HG03039 (cell line): ENCODE measurements around the gene PYHIN1.

Experiments
- ATAC-seq: cut with Tn5 transposase; IDR thresholded peaks from one replicate; pipeline ENCODE4 v1.9.1; 2021; ENCODE audit warnings: mild to moderate bottlenecking, moderate library complexity; ENCODE audit not compliant: unreplicated experiment

PYHIN1 gene

DNA sequence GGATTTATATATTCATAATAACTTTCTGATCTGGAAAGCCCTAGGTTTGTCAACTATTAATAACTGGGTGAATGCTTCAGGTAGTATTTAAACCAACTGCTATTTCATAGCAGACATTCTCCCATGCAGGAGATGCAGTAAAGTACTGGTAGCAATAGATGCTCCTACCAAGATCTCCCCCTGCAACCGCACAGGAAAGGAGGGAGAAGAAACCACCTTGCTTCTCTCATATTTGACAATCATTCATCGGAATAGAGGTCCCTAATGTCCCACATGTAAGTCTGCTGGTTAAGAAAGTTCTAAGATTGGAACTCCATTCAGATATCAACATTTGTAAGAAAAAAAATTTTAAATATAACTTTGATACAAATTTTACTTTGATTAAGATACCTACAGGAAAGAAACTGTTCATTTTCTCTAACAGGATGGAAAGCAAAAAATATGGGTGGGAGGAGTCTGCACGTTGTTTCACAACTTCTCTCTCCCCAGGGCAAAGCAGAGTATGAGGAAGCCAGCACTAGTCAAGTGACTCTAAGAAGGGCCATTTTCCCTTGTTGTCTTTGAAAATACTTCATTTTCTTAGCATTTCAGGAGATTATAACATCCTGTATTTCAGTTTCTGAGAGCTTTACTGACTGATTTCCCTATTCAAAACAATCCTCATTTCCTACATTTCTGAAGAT, at the start of gene PYHIN1:
TSS of gene PYHIN1 (plus strand) at position 498 of the 683 bp plus-strand sequence. CDS start 5,359 bp downstream, outside the sequence.
- no peak for ATAC-seq

DNA sequence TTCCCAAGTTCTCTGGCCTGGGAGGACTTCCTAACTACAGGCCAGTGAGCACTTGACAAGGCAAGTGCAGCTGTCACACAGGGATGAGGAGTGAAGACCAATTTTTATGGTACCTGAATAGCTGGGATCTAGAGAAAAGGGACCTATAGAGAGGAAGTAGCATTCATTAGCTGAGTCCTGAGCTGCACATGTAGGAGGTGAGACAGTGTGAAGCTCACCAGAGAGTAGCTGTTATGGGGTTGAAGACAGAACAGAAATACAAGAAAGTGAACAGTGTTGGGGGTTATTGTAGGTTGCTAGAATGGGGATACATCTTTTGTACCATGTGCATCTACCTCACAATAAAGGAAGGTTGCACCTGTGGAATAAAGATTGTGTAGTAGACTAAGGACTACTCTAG, 37.7 kb upstream of the PYHIN1 start:
- ATAC-seq, result no peak

DNA sequence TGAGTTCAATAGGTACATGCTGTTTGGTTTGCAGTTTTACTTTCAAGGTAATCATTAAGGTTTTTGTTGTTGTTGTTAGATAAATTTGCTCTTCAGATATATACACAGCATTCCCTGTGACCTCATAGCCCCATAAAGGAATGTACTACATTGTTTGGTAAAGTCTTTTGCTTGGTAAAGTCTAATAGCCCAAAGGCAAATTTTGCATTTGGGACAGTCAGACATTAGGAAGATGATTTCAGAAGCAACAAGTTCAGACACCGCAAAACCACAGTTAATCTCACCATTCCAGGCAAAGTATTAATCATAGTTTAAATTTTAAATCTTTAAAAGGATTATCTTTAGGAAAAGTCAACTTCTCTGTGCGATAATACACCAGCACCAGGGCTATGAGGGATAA, 32.6 kb upstream of the PYHIN1 start:
- no peak for ATAC-seq

DNA sequence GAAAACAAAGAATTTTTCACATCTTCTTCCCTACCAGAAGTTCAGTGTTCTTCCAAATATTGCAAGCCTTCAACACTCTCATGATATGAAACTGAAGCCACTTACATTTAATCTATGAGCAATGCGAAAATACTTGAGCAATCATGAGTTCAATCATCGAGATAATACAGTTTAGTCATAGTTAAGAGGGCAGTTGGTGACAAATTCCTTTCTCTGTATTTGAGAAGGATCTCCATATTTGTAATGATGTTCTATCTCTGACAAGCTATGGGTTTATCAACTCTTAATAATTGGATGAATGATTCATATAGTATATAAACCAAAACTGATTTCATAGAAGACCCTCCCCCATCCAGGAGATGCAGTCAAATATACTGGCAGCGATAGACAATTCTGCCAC, 29.7 kb upstream of the PYHIN1 start:
- ATAC-seq, result no peak

DNA sequence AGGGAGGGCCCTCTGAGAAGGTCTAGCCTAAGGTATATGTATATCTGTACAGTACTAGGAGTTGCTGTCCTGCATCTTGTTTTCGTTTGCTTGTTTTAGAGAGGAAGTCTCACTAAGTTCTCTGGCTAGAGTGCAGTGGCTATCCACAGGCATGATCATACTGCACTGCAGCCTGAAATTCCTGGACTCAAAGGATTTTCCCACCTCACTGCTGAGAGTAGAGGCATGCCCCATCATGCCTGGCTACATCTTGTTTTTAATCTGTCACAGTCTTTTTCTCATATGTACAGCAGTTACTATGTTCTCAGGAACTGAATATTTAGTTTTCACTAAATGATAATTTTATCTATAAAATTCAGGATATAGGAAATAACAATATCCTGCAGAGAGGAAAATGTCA, 15.3 kb upstream of the PYHIN1 start:
- ATAC-seq, result no peak

DNA sequence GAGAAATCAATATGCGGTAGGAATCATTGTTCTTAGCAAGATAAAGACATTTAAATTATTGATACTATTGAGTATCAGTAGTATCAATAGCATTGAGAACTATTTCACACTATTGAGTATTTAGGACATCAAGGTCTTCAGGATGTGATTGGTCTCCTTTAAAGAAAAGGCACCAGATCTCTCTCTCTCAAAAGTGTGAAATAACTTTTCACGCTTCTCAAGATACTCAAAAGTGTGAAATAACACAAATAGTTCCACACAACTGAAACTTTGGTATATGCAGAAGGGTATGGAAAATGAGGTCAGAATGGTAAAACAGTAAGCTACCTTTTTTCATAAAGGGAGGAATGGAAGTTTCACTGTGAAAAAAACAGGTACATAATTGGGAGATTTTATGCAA, 6.7 kb upstream of the PYHIN1 start:
- no peak for ATAC-seq

DNA sequence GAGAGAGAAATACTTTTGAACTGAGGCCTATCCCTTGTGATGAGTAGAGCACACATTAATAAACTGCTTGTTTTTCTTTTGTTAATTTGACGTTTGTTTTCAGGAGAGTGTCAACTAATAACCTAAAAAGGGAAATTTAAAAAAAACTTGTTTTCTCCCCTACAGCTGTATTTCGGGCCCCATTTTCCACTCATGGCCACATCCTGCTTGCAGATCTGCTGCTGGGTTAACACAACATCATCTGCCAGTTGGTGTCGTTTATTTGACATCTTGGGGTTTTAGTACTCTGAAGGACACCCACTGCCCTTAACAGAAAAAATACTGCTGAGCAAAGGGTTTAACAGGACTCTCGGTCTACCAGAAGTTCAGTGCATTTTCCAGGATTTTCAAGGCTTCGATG, 848 bp upstream of the PYHIN1 start:
- ATAC-seq, result no peak

DNA sequence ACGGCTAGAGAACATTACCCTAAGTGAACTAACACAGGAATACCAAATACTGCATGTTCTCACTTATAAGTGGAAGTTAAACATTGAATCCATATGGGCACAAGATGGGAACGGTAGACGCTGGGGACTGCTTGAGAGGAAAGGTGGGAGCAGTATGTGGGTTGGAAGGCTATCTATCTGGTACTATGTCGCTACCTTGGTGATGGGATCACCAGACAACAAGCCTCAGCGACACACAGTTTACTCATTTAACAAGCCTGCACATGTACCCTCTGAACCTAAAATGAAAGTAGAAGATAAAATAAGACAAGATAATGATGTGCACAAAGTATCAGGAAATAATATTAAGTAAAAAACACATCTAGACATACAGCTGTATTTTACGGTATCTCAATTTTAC, 819 bp downstream of the PYHIN1 start:
- ATAC-seq, result no peak

DNA sequence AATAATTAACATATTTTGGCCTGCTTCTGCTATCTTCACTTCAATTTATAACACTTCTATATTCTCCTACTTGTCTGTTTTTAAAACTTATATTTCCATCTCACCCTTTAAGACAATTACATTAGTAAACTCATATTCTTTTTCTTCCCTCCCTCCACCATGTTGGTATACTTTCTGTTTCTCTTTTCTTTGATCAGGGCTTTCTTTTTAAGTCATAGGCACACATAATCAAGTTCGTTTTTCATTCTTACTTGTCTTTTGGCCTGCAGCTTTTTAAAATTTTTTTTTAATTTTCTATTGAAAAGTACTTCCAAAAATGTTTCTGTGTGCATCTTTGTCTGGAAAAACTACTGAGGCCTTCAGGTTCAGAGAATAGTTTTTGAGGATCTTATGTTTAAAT, 2.3 kb downstream of the PYHIN1 start:
- ATAC-seq, result no peak

DNA sequence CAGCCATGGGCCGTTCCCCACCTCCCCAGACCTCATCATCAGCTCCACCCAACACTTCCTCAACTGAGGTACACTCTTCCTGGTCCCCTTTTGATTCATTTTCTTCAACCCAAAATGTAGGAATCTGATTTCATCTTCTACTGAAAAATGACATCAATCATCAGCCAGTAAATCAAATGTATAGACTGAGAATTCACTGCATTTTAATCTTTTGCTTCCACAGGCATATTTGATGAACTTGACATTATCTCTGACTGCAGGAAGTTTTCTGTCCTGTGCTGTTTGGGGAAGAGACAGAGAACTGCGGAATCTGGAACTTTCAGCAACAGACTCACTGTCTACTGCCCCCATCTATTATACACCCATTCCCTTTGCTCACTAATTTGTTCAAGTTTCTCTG, 7.8 kb downstream of the PYHIN1 start:
- no peak for ATAC-seq

DNA sequence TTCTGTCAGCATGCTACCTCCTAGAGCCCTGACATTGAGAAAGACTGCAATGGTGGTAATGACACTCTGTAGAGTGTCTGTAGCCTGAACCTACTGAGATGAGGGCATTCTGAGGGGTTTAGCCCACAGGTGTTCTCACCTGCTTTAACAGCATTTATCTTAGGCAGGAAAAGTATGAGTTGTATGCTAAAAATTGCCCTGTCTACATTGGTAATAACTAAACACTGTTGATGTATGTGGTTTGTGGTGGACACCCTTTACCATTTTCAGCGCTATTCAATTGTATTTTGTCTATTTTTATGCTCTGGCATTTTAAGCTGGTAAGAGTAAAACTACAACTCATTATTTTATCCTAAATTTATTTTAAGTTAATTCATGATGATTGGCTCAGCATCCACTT, 10.0 kb downstream of the PYHIN1 start:
- ATAC-seq, result no peak

DNA sequence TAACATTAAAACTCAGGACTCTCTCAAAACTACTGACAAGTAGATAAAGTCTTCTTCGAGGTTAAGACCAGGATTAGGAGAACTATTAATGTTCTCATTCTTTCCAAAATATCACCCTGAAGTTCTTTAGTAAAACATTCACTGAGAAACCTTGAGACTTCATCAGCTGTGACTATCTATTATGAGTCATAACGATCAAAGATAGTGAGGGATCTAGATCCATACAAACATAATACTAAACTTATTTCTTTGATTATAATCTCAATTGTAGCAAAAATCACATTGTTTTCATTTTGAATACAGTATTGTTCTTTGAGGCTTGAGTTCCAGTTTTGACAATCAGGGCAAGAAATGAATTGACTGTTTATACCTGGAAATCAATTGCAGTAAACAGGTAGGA, 11.1 kb downstream of the PYHIN1 start:
- ATAC-seq, result no peak

DNA sequence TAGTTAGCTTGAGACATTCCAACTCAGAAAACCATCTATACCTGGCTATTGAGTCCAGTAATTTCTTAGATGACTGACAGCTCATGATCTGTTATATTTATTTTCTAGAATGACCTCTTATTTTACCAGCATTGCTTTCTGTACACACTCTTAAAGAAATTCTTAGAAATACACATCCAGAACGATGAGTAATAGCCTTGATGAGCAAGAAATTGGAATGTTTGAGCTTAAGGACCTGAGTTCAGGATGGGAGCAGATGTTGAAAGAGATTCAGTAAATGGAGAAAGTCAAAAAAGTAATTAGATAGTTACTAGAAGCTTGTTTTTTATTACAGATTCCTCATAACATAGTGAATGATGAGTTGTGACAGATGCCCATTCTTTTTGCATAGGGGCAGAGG, 11.7 kb downstream of the PYHIN1 start:
- ATAC-seq, result no peak

DNA sequence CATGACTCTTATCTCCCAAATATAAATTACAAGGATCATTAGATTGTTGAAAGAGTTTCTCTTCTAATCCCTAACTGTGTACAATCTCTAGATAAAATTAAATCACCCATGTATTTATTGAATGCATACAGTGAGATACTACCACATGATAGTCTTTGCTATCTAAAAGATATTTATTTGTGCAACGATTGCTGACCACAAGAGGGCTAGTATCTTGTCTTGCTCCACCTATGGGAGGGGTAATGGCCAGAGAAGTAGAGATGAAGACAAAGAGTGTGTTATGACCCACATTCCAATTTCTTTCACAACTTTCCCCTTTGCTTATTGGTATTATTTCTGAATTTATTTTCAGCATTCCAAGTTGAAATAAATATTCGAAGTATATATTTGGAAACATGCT, 13.7 kb downstream of the PYHIN1 start:
- ATAC-seq, result no peak

DNA sequence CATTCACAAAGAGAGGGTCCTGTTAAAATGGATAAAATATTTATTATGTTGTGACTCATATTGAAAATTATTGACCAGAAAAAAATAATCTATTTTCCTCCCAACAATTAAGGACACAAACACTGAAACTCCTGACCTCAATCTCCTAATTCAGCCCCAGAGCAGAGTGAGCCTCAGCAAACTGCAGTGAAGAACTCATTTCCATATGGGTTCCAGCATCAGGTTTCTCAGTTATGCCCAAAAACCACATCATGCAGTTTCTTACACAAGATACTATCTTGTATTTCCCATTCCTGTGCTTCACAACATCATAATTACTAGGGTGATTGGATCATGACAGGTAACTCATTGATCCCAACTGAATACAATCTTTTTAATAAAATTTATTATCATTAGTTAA, 15.4 kb downstream of the PYHIN1 start:
- no peak for ATAC-seq

DNA sequence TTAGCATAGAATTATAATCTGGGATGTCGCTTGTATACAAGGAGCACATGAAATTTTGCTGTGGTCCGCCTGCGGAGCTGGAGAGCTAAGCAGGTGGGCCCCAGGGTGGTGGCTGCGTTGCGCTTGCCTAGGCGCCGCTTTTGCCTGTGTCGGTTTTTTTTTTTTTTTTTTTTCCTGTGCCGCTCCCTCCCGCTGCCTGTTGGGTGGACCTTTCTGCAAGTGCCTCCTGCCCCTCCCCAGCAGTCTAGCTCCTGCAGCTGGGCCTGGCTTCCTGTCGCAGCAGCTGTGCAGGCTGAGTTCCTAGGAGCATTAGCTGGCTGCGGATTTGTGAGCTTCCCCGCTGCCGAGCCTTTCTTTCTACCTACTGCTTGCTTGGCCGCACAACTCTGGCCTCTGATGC, 20.6 kb downstream of the PYHIN1 start:
- no peak for ATAC-seq

DNA sequence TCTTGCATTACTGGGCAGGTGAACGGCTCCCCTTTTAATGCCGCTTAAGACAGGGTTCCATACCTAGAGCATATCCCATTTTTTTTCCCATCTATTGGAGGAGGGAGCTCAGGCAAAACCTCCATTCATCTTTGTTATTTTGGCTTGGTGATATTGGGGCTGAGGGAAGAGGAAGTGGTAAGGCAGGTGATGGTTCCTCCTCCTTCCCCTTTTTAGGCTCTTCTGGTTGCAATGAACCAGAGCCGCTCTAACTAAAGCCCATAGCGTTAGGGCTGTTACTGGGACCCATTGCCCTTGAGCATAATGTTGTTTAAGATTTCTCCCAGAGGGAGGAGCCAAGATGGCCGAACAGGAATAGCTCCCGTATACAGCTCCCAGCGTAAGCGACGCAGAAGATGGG, 21.1 kb downstream of the PYHIN1 start:
- no peak for ATAC-seq

DNA sequence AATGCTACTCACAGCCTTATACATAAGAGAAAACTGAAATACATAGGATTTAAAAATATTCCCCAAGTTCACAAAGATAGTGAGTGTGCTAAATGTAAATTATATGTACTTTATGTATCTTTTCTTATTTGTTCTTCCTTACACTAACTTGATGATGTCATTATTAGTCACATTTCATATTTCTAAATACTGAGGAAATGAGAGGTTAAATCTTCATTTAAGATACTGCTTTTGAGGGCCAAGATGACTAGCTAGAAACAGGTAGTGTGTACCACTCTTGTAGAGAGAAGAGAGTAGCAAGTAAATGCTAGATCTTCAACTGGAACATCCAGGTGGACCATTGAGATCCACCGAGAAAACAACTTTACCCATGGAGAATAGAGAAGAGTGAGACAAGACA, 29.8 kb downstream of the PYHIN1 start:
- no peak for ATAC-seq

DNA sequence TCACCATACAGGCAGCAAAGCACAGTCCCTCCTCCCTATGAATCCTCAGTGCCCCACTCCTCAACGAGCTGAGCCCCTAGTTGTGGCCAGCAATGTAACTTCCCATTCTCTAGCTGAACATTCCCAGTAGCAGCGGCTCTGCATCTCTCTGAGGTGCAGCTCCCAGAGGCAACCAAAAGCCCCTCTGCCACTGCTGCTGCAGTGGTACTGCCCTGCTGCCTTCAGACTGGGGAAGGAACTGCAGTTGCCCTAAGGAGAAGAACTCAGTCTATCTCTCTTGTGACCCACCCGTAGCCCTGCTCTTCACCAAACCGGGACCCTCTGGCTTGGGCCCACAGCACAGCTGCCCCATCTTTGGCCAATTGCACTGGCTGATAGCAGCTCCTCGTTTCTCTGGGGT, 31.6 kb downstream of the PYHIN1 start:
- ATAC-seq, result no peak

DNA sequence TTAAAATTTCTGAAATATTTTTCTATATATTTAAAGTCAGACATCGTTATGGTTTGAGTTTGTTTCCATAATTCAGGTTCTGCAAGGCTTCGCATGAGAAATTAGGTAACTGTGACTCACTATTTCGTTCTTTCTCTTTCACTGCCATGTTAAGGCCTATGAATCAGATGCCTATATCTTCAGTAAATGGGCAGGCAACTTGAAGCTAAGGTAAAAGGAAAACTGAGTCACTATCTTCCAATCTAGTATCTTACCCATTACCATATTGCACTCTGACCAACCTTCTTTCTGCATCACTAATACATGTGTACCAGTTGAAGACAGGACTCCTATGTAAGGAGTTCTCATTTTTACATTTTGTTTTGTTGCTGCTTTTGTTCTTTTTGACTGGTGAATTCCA, 37.8 kb downstream of the PYHIN1 start:
- no peak for ATAC-seq

DNA sequence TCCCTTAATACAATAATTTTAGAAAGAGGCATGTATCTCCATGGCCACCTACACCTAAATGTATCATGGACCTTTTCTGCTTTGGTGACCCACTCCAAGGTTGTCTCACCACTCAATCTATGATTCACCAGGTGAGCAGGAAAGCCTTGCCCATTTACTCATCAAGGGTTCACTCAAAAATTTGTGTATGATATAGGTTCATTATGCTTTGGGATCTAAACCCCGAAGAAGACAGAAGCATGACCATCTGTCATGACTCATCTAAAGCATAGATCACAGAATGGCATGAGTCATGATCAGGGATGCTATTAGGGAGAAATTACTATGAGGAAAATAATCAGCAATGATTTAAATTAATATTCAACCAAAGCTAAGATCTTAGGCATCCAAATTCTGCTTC, 38.5 kb downstream of the PYHIN1 start:
- no peak for ATAC-seq

DNA sequence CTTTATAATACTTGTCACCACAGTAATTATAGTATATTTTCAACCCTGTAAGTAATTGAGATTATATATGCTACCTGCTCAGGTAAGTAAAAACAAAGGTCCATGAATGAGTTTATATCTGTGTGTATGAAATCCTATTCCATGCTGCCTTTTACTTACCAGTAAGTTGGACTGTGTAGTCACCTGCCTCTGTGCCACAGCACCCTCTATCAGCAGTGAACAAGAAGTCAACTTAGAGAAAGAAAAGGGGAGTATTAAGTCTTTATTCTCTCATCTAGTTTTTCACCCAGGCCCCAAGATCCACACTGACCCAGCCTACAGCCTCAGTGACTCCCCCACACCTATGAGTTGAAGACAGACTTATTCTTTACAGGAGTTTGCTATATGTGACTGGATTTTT, 41.5 kb downstream of the PYHIN1 start:
- no peak for ATAC-seq

DNA sequence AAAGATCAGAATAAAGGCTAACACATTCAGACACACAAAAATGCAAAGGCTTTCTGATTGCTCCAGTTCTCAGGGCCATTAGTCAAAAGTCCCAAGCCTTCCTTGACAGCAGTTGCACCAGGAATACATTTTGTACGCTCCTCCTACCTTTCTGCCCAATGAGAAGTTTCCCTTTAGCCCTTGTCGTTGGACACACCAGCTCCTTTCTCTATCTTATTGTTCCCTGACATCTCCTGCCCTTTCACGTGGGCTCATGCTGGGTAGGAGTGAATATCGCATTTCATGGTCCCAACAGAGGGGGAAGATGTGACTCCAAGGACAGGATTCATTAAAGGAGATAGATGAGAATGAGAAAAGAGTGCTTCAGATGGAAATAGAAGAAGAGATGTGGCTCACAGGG, 44.9 kb downstream of the PYHIN1 start:
- ATAC-seq, result no peak
